SK-N-SH (cell line): ENCODE data around the gene MRPL54. TPM values are rescaled to one million over a fixed set of nuclear protein-coding genes. Genes with fewer than 3 reads are reported as not detected.

ENCODE experiments used
- CTCF ChIA-PET: fragments of 300-600, 350-600 bp; formaldehyde crosslinking; extraction: SDS; loops from one replicate; lab custom pipeline; 2021; lab: Yijun Ruan, JAX
- POLR2A ChIA-PET: fragments of 350-600 bp; sonication (Branson Sonifier 250); formaldehyde crosslinking; extraction: SDS; loops from one replicate; lab custom pipeline; 2020; ENCODE audit warnings: antibody characterized with exemption, inconsistent platforms; lab: Yijun Ruan, JAX
- DNase-seq: peaks from one replicate; pipeline ENCODE4 v3.0.0; 2012
- H2AFZ ChIP-seq: fragments of 200-600 bp; sonication (generic); 2 replicates; pipeline ENCODE4 v1.8.1; 2016; ENCODE audit warnings: antibody characterized with exemption, mild to moderate bottlenecking, low read depth
- H3F3A ChIP-seq: fragments of 200-600 bp; sonication (generic); replicated peaks from 2 replicates; pipeline ENCODE3; 2016; ENCODE audit warnings: antibody characterized with exemption, mild to moderate bottlenecking; ENCODE audit not compliant: insufficient read depth
- H3K27ac ChIP-seq, 2 experiments: fragments of 200-500 bp in 1 of 2; fragments of 200-600 bp in 1 of 2; sonication (Bioruptor generic) in 1 of 2; sonication (generic), shearing (Covaris generic) in 1 of 2; 2 replicates each; pipeline versions ENCODE4 v1.5.1 to v1.6.1; 2014 to 2016; ENCODE audit warnings: low read depth in 2 of 2, inconsistent platforms in 1 of 2, low read length in 1 of 2, mild to moderate bottlenecking in 1 of 2, mixed read lengths in 1 of 2
- H3K27me3 ChIP-seq: fragments of 200-600 bp; sonication (generic), shearing (Covaris generic); 2 replicates; pipeline ENCODE4 v1.6.1; 2016; ENCODE audit warnings: mixed run types; ENCODE audit not compliant: insufficient read depth
- H3K36me3 ChIP-seq, 2 experiments: fragments of 200-500 bp in 1 of 2; fragments of 200-600 bp in 1 of 2; sonication (Bioruptor generic) in 1 of 2; sonication (generic) in 1 of 2; replicated peaks in 1 of 2; 2 replicates each; pipeline versions ENCODE3 to v1.5.1; 2014 to 2016; ENCODE audit warnings: low read length in 1 of 2, mild to moderate bottlenecking in 1 of 2; ENCODE audit not compliant: insufficient read depth in 2 of 2, control insufficient read depth in 1 of 2
- H3K4me1 ChIP-seq, 2 experiments: fragments of 200-500 bp in 1 of 2; fragments of 200-600 bp in 1 of 2; sonication (Bioruptor generic) in 1 of 2; sonication (generic), shearing (Covaris generic) in 1 of 2; 2 replicates each; pipeline versions ENCODE4 v1.5.1 to v1.6.1; 2014 to 2016; ENCODE audit warnings: low read depth in 1 of 2, low read length in 1 of 2, mixed run types in 1 of 2; ENCODE audit not compliant: insufficient read depth in 2 of 2, control insufficient read depth in 1 of 2
- H3K4me2 ChIP-seq: fragments of 200-600 bp; sonication (generic), shearing (Covaris generic); 2 replicates; pipeline ENCODE4 v1.6.1; 2017; ENCODE audit warnings: mixed run types
- H3K4me3 ChIP-seq, 2 experiments: fragments of 200-500 bp in 1 of 2; fragments of 200-600 bp in 1 of 2; sonication (Bioruptor generic) in 1 of 2; sonication (generic), shearing (Covaris generic) in 1 of 2; 2 replicates each; pipeline versions ENCODE4 v1.5.1 to v1.8.1; 2014 to 2016; ENCODE audit warnings: low read depth in 2 of 2, inconsistent platforms in 1 of 2, low read length in 1 of 2, mild to moderate bottlenecking in 1 of 2, mixed read lengths in 1 of 2, moderate library complexity in 1 of 2
- H3K79me2 ChIP-seq: fragments of 200-600 bp; sonication (generic); 2 replicates; pipeline ENCODE4 v1.8.1; 2017; ENCODE audit warnings: mild to moderate bottlenecking; ENCODE audit not compliant: insufficient read depth
- H3K9ac ChIP-seq: fragments of 200-600 bp; sonication (generic); 2 replicates; pipeline ENCODE4 v1.6.1; 2017; ENCODE audit warnings: mixed run types
- H3K9me2 ChIP-seq: fragments of 200-600 bp; sonication (generic); 2 replicates; pipeline ENCODE4 v1.6.1; 2017; ENCODE audit warnings: mixed run types
- H3K9me3 ChIP-seq: fragments of 200-600 bp; sonication (generic); 2 replicates; pipeline ENCODE4 v1.6.1; 2017; ENCODE audit warnings: mixed run types, mild to moderate bottlenecking, moderate library complexity
- H4K20me1 ChIP-seq: fragments of 200-600 bp; sonication (generic); 2 replicates; pipeline ENCODE4 v1.6.1; 2017; ENCODE audit warnings: mild to moderate bottlenecking, mixed run types; ENCODE audit not compliant: insufficient read depth
- CHD2 ChIP-seq: fragments of 150-350 bp; IDR thresholded peaks from 2 replicates; pipeline ENCODE4 v1.6.1; 2018; ENCODE audit warnings: low read length; ENCODE audit not compliant: partially characterized antibody
- CTCF ChIP-seq: fragments of 200-600 bp; sonication (generic); IDR thresholded peaks from 2 replicates; pipeline ENCODE4 v1.6.1; 2017; ENCODE audit warnings: antibody characterized with exemption, mild to moderate bottlenecking, moderate library complexity
- EP300 ChIP-seq, 2 experiments: IDR thresholded peaks; 2 replicates each; pipeline versions ENCODE4 v1.4.0 to v1.6.1; 2012; ENCODE audit warnings: borderline replicate concordance in 1 of 2, low read depth in 1 of 2, low read length in 1 of 2
- FOXJ3 ChIP-seq: sonication (generic); formaldehyde crosslinking; IDR thresholded peaks from 2 replicates; pipeline ENCODE4 v1.5.1; 2020; ENCODE audit warnings: mild to moderate bottlenecking, missing genetic modification reagents
- NFIC ChIP-seq: IDR thresholded peaks from 2 replicates; pipeline ENCODE4 v1.4.0; 2012; ENCODE audit warnings: borderline replicate concordance
- PBX3 ChIP-seq: IDR thresholded peaks from 2 replicates; pipeline ENCODE4; 2012
- REST ChIP-seq: IDR thresholded peaks from 2 replicates; pipeline ENCODE4 v1.6.1; 2012; ENCODE audit warnings: mild to moderate bottlenecking, low read depth, low read length, moderate library complexity
- TEAD4 ChIP-seq: IDR thresholded peaks from 2 replicates; pipeline ENCODE4 v1.4.0; 2012; ENCODE audit warnings: mild to moderate bottlenecking, borderline replicate concordance; ENCODE audit not compliant: insufficient read depth
- YY1 ChIP-seq: IDR thresholded peaks from 2 replicates; pipeline ENCODE4 v1.4.0; 2012; ENCODE audit warnings: low read depth, mild to moderate bottlenecking
- WGBS: methylation state at CpG from one replicate; pipeline ENCODE4 v1.1.6; 2017; ENCODE audit warnings: low lambda C conversion rate; 5-methylcytosine and 5-hydroxymethylcytosine counted together
- polyA plus RNA-seq, 3 experiments: library from polyadenylated mRNA; depleted of rRNA; stranded (reverse); fragments of >200 nt; gene quantifications; 2 replicates each; pipeline ENCODE4 v1.2.3, GENCODE V29; 2012

The MRPL54 gene
- polyA plus RNA-seq, 1 of the 3 experiments (the other 2 are of a cell fraction), result 125 TPM

GRCh38 chr19:3762501-3763459 is at the start of gene MRPL54 (continued):
- TF ChIP-seq REST (peak; percentile 51; the same call in 1 of the 2 replicates), EP300 (IDR thresholded peaks at IDR 0.05; ENCODE audit: borderline replicate concordance in 1 of 2, low read depth in 1 of 2, low read length in 1 of 2) (no peak), FOXJ3 (CRISPR knock-in tag) (no peak), CHD2 (peak; percentile 74), PBX3 (no peak), TEAD4 (no peak), YY1 (peak; percentile 89)

- H4K20me1 ChIP-seq, result no peaks in the 10 kb centered on the region
- no peaks in the 10 kb centered on the region for H3K79me2 ChIP-seq
- ChIA-PET CTCF (no interaction called here), POLR2A (no interaction called here)
- no peaks in the 10 kb centered on the region for H3F3A ChIP-seq
- no peak overlapping the region for H3K27ac ChIP-seq
- no peaks in the 10 kb centered on the region; a peak in 1 of 4 replicates for H3K4me1 ChIP-seq
- no peaks in the 10 kb centered on the region for H3K36me3 ChIP-seq
- H3K4me2 ChIP-seq, result no peak overlapping the region
- no peak for DNase-seq
- no peak overlapping the region for H2AFZ ChIP-seq
- no peak for TF ChIP-seq CTCF
- TF ChIP-seq FOXJ3 (CRISPR knock-in tag), result no peak
- no peak for TF ChIP-seq EP300 (IDR thresholded peaks at IDR 0.05; ENCODE audit: borderline replicate concordance in 1 of 2, low read depth in 1 of 2, low read length in 1 of 2)
- no peak for TF ChIP-seq NFIC
- H3K27me3 ChIP-seq, result no peaks in the 10 kb centered on the region; the same call in none of the 2 replicates
- no peaks in the 10 kb centered on the region for H3K9me3 ChIP-seq
- H3K4me3 ChIP-seq, result no peak overlapping the region
- H3K9me2 ChIP-seq, result no peaks in the 10 kb centered on the region
- WGBS, result 80% methylated on average over 6 of the region's 16 CpGs
- H3K9ac ChIP-seq, result no peak overlapping the region
These were observed 46.3 kb upstream of the MRPL54 start for GRCh38 chr19:3716147-3716668.
